ENCODE data around the gene ZNF334.

Gene ZNF334

DNA sequence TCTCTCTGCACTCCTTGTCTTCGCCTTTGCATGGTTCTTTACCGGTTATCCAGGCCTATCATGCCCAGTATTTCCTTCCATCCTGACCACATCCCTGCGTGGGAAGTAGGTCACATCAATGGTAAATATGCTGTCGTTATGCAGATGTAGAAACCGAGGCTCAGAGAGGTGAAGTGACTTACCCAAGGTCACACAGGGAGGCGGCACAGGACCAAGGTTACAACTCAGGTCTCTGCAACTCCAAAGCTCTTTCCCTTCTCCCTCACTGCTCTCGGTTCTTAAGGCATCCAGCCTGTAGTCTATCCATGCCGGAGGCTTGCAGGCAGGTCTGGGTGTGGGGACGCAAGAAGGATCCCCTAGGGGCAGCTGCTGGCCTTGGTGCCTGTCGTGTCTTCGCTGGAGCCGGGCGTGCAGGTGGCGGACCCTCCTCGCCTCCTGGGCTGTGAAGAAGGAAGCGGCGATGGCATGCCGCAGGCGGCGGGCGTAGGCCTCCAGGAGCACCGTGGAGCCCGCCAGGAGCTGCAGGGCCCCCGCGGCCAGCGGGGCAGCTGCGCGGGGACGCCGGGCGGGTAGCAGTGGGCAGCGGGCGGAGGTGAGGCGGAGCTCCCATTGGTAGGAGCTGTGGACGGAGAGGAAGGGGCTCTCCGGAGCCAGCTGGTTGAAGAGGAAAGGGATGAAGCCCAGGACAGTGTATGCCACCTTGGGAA, 28.0 kb upstream of the ZNF334 start:
- DNase-seq (ENCODE audit: low read depth): no peak
- in situ Hi-C loops (cut with HindIII; ENCODE audit: low sequenced_read_pairs): no loop called here
- no peak overlapping the region for H3K4me3 ChIP-seq (ENCODE audit: low read depth, low read length)
- TF ChIP-seq, protein P1, sequence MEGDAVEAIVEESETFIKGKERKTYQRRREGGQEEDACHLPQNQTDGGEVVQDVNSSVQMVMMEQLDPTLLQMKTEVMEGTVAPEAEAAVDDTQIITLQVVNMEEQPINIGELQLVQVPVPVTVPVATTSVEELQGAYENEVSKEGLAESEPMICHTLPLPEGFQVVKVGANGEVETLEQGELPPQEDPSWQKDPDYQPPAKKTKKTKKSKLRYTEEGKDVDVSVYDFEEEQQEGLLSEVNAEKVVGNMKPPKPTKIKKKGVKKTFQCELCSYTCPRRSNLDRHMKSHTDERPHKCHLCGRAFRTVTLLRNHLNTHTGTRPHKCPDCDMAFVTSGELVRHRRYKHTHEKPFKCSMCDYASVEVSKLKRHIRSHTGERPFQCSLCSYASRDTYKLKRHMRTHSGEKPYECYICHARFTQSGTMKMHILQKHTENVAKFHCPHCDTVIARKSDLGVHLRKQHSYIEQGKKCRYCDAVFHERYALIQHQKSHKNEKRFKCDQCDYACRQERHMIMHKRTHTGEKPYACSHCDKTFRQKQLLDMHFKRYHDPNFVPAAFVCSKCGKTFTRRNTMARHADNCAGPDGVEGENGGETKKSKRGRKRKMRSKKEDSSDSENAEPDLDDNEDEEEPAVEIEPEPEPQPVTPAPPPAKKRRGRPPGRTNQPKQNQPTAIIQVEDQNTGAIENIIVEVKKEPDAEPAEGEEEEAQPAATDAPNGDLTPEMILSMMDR (IDR thresholded peaks at IDR 0.05; ENCODE audit: low read depth, low read length, missing control alignments): no peak

DNA sequence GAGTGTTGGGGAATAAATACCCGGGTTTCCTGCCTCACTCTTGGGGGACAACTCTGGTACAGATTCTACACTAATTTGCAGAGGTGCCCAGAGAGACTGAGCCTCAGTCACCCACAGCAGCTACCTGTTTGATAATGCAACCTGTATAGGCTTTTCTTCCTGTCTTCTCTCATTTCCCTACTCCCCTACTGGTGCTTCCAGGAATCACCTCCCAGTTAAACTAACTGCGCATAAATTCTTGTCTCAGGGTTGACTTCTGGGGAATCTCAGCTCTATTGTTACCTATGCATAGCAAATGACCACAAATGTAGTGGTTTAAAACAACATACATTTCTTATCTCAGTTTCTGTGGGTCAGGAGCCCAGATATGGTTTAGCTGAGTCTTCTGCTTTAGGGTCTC, 25.8 kb upstream of the ZNF334 start:
- no peak for DNase-seq (ENCODE audit: low read depth)
- no peak overlapping the region for H3K4me3 ChIP-seq (ENCODE audit: low read depth, low read length)
- TF ChIP-seq, protein P1 (IDR thresholded peaks at IDR 0.05; ENCODE audit: low read depth, low read length, missing control alignments): peak; percentile 19
- in situ Hi-C loops (cut with HindIII; ENCODE audit: low sequenced_read_pairs): no loop called here

DNA sequence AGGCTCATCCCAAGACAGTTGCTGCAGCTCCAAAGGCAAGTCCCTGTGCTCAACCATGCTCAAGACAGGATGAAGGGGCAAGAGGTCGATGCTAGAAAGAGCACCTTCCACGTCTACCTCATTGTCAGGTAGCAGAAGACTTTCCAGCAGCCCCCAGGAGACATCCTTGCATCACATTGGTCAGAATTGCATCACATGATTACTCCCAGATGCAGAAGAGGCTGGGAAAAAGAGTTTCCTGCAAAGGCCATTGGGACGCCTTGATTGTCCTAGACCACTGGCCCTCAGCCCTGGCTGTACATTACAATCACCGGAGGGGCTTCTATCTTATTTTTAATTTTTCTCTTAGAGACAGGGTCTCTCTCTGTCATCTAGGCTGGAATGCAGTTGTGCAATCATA, 17.3 kb upstream of the ZNF334 start:
- DNase-seq (ENCODE audit: low read depth): no peak
- TF ChIP-seq, protein P1 (IDR thresholded peaks at IDR 0.05; ENCODE audit: low read depth, low read length, missing control alignments): no peak
- H3K4me3 ChIP-seq (ENCODE audit: low read depth, low read length): no peak overlapping the region
- in situ Hi-C loops (cut with HindIII; ENCODE audit: low sequenced_read_pairs): no loop called here

DNA sequence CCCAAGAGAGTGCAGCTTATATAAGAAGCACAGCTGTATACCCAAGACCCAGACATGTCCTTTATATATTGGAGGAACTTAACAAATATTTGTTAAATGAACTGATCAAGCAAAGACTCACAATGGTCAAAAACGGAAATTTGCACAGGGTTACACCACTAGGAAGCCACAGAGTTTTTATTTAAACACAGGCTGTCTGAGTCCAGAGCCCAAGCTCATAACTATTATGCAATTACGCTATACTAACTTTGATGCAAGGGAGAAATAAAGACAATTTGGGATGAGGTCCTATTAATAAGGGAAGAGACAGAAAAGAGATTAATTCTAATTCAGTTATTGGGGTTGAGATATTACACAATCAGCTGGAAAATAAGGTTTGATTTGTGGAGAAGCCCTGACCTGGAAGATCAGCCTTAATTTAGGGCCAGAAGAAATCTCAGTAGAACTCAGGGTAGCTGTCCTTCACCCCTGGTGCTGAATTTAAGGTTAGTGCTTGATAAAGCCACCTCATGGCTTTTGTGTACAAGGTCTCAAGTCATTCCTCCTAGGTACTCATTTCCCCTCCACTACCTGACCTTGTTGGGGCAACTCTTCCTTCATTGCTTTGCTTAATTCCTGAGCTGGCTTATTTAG, 10.5 kb upstream of the ZNF334 start:
- TF ChIP-seq, protein P1 (IDR thresholded peaks at IDR 0.05; ENCODE audit: low read depth, low read length, missing control alignments): no peak
- H3K4me3 ChIP-seq (ENCODE audit: low read depth, low read length): no peak overlapping the region
- no peak for DNase-seq (ENCODE audit: low read depth)
- in situ Hi-C loops (cut with HindIII; ENCODE audit: low sequenced_read_pairs): no loop called here

DNA sequence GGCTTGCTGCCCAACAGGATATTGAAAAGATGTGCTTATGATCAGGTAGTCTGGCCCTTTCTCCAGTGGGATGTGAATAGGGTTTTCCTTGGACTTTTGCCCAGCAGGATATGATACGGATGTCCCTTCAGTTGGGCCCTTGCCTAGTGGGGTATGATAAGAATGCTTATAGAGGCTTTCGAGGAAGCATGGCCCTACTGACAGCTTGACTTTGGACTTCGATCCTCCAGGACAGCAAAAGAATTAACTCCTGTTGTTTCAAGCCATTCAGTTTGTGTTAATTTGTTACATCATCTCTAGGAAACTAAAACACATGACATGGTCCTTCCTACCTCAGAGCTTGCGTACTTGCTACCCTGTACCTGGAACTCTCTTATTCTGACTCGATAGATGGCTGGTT, 9.7 kb upstream of the ZNF334 start:
- DNase-seq (ENCODE audit: low read depth): no peak
- TF ChIP-seq, protein P1 (IDR thresholded peaks at IDR 0.05; ENCODE audit: low read depth, low read length, missing control alignments): no peak
- in situ Hi-C loops (cut with HindIII; ENCODE audit: low sequenced_read_pairs): no loop called here
- H3K4me3 ChIP-seq (ENCODE audit: low read depth, low read length): no peak overlapping the region

DNA sequence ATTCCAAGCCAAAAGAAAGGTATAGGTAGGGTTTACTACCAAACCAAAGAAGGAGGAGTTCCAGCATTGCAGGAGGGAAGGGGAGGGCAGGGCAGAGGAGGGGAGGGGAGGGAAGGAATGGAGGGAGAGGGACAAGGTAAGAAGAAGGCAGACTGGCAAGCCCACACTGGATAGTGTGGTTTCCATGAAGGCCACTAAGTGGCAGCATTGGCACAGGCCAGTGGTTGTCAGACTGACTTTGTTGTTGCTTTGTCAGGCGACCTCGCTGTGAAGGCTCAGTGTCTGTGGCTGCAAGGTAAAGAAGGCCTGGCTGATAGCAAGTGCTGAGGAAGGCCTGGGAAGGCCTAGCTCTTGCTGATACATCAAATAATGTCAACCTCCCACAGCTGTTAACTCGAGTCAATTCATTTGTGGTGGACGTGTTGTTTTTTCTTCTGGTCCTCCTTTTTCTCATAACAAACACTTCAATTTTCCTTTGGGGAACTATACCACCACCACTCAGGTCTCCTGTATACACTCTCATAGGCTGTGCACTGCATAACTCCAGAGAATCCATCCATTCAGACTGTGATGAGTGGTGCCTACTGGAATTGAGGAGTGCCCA, 7.7 kb upstream of the ZNF334 start:
- in situ Hi-C loops (cut with HindIII; ENCODE audit: low sequenced_read_pairs): no loop called here
- TF ChIP-seq, protein P1 (IDR thresholded peaks at IDR 0.05; ENCODE audit: low read depth, low read length, missing control alignments): peak; percentile 60
- no peak overlapping the region for H3K4me3 ChIP-seq (ENCODE audit: low read depth, low read length)
- DNase-seq (ENCODE audit: low read depth): peak; percentile 20

Measured in astrocyte of the cerebellum (primary cell).